Measurements from ENCODE around the gene ABO.

GRCh38 chr9:133256136-133256461 lies 18.9 kb downstream of the ABO start:
- TF ChIP-seq, protein P1, sequence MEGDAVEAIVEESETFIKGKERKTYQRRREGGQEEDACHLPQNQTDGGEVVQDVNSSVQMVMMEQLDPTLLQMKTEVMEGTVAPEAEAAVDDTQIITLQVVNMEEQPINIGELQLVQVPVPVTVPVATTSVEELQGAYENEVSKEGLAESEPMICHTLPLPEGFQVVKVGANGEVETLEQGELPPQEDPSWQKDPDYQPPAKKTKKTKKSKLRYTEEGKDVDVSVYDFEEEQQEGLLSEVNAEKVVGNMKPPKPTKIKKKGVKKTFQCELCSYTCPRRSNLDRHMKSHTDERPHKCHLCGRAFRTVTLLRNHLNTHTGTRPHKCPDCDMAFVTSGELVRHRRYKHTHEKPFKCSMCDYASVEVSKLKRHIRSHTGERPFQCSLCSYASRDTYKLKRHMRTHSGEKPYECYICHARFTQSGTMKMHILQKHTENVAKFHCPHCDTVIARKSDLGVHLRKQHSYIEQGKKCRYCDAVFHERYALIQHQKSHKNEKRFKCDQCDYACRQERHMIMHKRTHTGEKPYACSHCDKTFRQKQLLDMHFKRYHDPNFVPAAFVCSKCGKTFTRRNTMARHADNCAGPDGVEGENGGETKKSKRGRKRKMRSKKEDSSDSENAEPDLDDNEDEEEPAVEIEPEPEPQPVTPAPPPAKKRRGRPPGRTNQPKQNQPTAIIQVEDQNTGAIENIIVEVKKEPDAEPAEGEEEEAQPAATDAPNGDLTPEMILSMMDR (IDR thresholded peaks at IDR 0.05), result no peak
- TF ChIP-seq POLR2A (IDR thresholded peaks at IDR 0.05), result no peak
